Measurements from ENCODE around the gene RNF144A.
"Not testable (repeated sequence)": the region's sequence is repeated elsewhere in the genome, so short reads cannot be mapped to it uniquely, and the experiment has no call there.

The RNF144A gene

DNA sequence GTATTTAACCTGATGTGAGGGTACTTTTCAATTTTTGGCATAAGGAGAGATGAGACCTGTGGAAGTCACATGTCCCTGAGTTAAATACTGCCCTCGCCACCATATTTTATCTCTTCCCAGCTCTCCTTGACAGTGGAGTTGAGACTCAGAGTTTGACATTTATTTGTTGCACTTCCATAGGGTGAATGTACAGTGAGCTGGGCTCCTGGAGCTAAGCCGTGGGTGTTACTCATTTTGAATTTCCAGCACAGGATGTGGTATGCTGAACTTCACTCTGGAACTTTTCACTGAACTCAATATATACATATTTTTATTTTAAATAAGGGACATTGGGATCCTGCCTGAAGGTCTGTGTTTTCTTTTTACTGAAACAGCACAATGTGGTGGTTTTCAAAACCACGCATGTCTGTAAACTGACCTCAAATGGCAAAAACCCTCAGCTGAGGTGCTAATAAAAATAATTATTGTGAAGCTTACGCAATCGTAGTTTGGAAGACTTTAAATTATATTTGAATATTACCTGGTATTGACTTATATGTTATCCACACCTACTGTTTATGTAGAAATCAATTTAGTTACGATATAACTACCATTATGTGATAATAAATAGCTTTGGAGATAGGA, 12.1 kb downstream of the RNF144A start:
- no peak for DNase-seq (ENCODE audit: low read depth, low spot score)

DNA sequence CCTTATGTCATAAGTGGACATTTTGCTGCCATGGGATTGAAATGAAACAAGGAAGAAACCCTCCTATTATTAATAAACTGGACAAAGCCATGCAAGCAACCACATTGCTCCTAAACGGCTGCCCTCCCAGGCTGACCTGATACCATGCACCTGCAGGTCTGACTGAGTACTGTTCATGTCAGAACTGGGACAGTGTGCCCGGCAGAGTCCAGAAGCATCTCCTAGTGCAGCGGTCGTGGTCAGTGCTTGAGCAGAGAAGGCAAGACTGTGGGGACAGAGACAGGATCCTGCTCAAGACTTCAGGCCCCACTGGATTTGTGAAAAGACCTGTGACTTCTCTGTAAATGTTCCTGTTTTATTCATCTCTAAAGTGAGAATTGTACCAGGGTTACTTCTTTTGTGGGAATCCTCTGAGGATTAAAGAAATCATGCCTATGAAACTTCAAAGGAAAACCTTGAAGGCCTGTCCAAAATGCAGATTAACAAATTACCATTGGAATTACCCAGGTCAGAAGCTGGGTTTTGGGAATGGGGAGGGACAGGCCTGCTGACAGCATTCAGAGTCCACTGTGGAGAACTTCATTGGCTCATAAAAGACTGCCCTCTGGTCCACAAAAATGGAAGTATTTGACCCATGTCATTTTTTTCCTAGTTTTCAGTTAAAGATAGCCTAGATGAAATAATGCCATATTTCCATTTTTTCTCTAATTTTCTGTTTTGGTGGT, 13.9 kb downstream of the RNF144A start:
- DNase-seq (ENCODE audit: low read depth, low spot score) = no peak

DNA sequence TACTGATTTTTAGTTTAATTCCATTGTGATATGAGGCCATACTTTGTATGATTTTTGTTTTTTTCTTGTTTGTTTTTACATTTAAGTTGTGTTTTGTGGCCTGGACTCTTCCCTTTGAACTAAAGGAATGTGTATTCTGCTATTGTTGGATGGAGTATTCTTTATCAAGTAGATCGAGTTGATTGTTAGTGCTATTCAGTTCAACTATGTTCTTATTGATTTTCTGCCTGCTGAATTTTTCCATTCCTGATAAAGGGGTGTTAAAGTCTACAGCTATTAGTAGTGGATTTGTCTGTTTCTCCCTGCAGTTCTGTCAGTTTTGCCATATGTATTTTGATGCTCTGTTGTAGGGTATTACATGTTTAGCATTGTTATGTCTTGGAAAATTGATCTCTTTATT, 14.5 kb downstream of the RNF144A start:
- no peak for DNase-seq (ENCODE audit: low read depth, low spot score)

GRCh38 chr2:6932206-6932605, 15.0 kb downstream of the RNF144A start:
- DNase-seq (ENCODE audit: low read depth, low spot score) = no peak

DNA sequence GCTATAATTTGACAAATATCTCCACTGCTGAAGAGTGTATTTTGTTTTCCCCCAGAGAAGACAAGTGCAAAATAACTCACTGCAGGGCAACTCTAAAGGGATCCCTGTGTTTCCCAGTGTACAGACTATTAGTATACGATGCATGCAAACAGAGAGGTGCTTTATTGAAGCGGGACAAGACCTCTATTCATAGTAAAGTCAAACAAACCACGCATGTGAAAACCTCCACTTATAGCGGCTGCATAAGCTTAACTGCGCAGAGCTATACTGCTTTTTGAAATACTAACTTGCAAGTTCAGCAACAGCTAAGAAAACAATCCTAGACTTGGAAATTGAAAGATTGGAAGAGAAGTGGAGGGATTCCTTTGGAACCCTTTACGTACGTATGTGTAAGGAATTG, 15.6 kb downstream of the RNF144A start:
- no peak for DNase-seq (ENCODE audit: low read depth, low spot score)

DNA sequence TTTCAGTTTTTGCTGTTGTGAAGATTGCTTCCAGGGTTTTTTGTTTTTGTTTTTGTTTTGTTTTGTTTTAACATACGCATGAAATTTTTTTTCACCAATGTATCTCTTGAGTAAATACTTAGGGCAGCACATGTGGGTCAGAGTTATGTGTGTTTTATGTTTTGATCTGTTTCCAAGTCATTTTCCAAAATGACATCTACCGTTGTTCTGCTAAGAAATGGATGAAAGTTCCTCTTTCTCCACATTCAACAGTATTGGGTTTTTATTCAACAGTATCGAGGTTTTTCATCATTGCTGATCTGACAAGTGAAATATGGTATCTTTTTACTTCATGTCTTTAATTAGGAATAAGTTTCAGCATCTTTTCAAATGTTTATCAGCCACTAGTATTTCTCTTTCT, 16.7 kb downstream of the RNF144A start:
- no peak for DNase-seq (ENCODE audit: low read depth, low spot score)

DNA sequence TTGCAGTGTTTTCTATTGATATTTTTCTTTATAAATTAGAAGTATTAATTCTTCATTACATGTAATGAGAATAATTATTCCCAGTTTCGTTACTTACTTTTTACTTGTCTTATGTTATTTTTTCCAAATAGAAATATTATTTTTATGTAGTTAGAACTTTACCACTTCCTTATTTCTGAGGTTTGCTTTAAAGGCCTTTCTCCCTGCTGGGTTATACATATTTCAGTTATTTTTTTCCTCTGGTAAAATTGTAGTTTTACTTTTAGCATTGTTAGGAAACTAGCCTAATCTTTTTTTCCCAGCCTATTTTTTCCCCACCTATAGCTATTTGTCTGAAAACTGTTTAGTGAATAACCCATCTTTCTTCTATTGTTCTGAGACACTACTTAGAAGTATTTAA, 17.1 kb downstream of the RNF144A start:
- DNase-seq (ENCODE audit: low read depth, low spot score) = no peak

- DNase-seq (ENCODE audit: low read depth, low spot score) = no peak
Measured at GRCh38 chr2:6934758-6935651, 17.8 kb downstream of the RNF144A start.

DNA sequence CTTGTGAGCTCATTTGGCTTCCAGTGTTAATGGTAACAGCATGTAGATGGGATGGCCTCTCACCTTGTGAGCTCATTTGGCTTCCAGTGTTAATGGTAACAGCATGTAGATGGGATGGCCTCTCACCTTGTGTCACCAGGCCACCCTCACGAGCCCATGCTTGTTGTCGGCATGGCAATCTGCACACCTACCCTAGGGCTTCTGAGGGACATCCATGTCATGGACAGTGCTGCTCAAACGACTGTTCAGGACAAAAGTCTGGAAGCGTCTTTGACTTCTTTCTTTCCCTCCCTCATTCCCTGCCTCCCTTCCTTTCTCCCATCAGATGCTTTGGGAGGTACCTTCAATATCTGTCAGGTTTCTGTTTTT, 18.4 kb downstream of the RNF144A start:
- not testable (repeated sequence) for DNase-seq (ENCODE audit: low read depth, low spot score)

DNA sequence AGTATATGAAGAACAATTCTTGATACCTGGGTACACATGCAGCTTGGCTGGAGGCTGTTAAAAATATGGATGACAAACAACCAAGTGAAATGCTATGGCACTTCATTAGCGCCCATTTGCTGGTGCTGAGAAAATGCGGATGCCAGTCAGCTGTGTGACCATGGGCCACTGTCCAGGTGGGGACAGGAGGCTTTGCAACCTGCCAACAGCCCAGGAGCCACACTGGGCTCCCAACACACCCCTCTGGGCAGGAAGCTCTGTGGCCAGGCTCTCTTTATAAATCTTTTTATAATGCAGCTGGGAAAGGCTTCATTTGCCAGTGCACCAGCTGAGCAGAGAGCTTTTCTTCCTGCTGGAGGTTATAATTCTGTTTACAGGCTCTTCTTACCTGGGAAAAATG, 19.9 kb downstream of the RNF144A start:
- no peak for DNase-seq (ENCODE audit: low read depth, low spot score)

GRCh38 chr2:6937582-6937981, 20.4 kb downstream of the RNF144A start:
- DNase-seq (ENCODE audit: low read depth, low spot score) = no peak

DNA sequence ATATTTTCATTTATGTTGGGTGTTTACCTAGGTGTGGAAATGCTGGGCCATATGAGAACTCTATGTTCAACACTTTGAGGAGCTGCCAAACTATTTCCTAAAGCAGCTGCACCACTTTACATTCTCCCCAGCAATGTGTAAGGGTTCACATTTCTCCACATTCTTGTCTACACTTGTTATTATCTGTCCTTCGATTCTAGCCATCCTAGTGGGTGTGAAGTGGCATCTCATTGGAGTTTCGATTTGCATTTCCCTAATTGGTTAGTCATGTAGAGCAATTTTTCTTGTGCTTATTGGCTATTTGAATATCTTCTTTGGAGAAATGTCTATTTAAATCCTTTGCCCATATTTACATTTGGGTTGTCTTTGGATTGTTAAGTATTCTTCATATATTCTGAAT, 21.9 kb downstream of the RNF144A start:
- no peak for DNase-seq (ENCODE audit: low read depth, low spot score)

- DNase-seq (ENCODE audit: low read depth, low spot score) = no peak
Measured at GRCh38 chr2:6940820-6941219, 23.6 kb downstream of the RNF144A start.

- DNase-seq (ENCODE audit: low read depth, low spot score) = no peak
Measured at GRCh38 chr2:6941299-6942046, 24.3 kb downstream of the RNF144A start.

DNA sequence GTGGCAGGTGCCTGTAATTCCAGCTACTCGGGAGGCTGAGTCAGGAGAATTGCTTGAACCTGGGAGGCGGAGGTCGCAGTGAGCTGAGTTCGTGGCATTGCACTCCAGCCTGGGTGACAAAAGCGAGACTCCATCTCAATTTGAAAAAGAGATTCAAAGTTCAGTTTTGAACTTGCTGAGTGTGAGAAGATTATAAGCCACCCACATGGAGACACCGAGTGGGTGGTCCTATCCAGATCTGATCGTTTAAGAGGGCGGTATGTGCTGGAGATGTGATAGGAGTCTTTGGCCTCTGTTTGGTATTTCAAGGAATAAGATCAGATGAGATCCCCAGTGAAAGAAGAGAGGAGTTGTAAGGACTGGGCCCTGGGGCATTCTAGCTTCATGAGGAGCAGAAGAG, 25.6 kb downstream of the RNF144A start:
- no peak for DNase-seq (ENCODE audit: low read depth, low spot score)

DNA sequence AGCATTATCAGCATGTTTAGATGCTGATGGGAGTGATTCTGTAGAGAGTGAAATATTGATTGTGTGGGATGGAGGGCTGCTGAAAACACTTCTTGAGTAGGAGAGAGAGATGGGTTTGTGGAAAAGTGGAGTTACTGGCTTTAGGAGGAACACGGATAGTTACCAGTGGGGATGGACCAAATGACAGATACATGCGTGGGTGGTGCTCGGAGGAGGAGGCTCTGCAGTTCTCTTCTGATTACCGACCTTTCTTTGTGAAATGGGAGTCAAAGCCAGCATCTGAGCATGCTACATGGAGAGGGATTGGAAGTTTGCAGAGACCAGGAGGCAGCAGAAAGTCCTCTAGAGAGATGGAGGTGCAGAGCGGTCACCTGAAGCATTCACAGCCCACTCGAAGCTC, 26.3 kb downstream of the RNF144A start:
- DNase-seq (ENCODE audit: low read depth, low spot score) = no peak

DNA sequence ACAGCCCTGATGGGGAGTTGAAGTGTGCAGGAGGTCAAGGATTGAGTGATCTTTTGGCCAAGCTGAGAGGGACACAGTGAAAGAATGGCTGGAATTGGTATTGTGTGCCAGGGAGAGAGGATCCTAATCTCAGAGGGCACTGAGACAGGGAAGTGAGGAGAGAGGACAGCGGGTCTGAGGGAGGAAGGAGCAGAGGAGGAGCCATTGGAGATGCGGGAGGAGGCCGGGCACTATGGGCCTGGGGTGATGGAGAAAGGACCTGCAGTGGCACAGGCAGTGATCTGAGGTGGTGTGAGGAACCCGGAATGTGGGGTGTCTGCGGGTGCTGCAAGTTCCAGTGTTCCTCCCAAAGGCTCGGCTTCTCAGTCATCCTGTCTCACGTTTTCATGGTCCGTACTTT, 26.8 kb downstream of the RNF144A start:
- DNase-seq (ENCODE audit: low read depth, low spot score) = no peak

- no peak for DNase-seq (ENCODE audit: low read depth, low spot score)
Measured at GRCh38 chr2:6944555-6944954, 27.3 kb downstream of the RNF144A start.

DNA sequence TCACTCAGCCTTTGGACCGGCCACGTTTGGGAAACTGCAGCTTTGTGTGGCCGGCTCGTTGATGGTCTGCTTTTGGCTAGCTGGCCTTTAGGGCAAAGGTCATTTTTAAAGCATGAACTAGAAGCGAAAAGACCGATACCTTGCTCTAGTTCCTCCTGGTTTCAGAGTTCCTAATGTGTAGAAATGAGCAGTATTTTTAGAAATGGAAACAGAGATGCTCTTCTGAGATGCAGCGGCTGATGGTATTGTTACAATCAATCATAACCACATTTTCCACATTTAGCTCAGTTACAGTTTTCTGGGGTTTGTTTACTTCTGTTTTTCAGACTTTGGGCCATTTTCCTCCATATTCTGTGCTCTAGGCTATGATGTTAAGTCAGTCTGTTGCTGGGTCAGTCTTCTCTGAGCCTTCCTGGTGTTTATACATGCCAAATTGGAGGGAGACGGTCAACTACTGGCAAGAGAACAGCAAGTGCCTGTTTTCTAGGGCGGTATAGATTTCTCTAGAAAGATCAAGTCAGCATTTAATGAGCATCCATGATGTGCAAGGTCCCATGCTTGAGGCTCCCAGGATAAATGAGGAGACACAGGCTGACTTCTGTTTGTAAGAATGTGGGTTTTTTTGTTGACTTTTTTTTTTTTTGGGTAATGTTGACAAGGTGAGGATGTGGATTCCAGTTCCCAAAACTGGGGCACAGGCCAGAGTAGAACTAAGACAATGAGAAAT, 28.0 kb downstream of the RNF144A start:
- no peak for DNase-seq (ENCODE audit: low read depth, low spot score)

- no peak for DNase-seq (ENCODE audit: low read depth, low spot score)
Measured at GRCh38 chr2:6945821-6946220, 28.6 kb downstream of the RNF144A start.

- no peak for DNase-seq (ENCODE audit: low read depth, low spot score)
Measured at GRCh38 chr2:6946722-6947121, 29.5 kb downstream of the RNF144A start.

All from activated CD4-positive, CD25-positive, alpha-beta regulatory T cell treated with anti-CD3 and anti-CD28 coated beads, Interleukin-2, amount 50 U/mL, for 16 hours (primary cell).